NCI-H446 (cell line): ENCODE data around the gene ZFC3H1.
A peak's percentile ranks its signal among the peaks of the same experiment; 100 is the strongest.

Experiments used
- DNase-seq, 2 experiments: peaks; one replicate each; lab custom pipeline; 2025; lab: John Stamatoyannopoulos, UW

Gene ZFC3H1

GRCh38 chr12:71638499-71638898 is 25.1 kb downstream of the ZFC3H1 start:
- no peak for DNase-seq

GRCh38 chr12:71636704-71637115 is 26.9 kb downstream of the ZFC3H1 start:
- peak; percentile 53 to 76 for DNase-seq

GRCh38 chr12:71627438-71628002 is 36.1 kb downstream of the ZFC3H1 start:
- no peak for DNase-seq

- DNase-seq, result no peak
Measured at GRCh38 chr12:71626768-71627167, 36.9 kb downstream of the ZFC3H1 start.

- DNase-seq, result no peak
Measured at GRCh38 chr12:71626098-71626497, 37.5 kb downstream of the ZFC3H1 start.

GRCh38 chr12:71625476-71625875 is 38.2 kb downstream of the ZFC3H1 start:
- no peak for DNase-seq

GRCh38 chr12:71621938-71622337 is 41.7 kb downstream of the ZFC3H1 start:
- no peak for DNase-seq

GRCh38 chr12:71610031-71610795 is 53.4 kb downstream of the ZFC3H1 start:
- no peak for DNase-seq

GRCh38 chr12:71607494-71608330 is 55.9 kb downstream of the ZFC3H1 start:
- DNase-seq, result no peak

GRCh38 chr12:71605039-71605438 is 58.6 kb downstream of the ZFC3H1 start:
- DNase-seq, result no peak

- no peak for DNase-seq
Measured at GRCh38 chr12:71602761-71603577, 60.7 kb downstream of the ZFC3H1 start.

- DNase-seq, result no peak
Measured at GRCh38 chr12:71601546-71601945, 62.1 kb downstream of the ZFC3H1 start.

GRCh38 chr12:71599210-71599609 is 64.4 kb downstream of the ZFC3H1 start:
- no peak for DNase-seq

- DNase-seq, result peak in 1 of 2 experiments; percentile 72
Measured at GRCh38 chr12:71594214-71594948, 69.3 kb downstream of the ZFC3H1 start.

- no peak for DNase-seq
Measured at GRCh38 chr12:71592841-71593240, 70.8 kb downstream of the ZFC3H1 start.

- DNase-seq, result no peak
Measured at GRCh38 chr12:71591601-71592000, 72.0 kb downstream of the ZFC3H1 start.

- DNase-seq, result no peak
Measured at GRCh38 chr12:71589478-71589881, 74.2 kb downstream of the ZFC3H1 start.

- no peak for DNase-seq
Measured at GRCh38 chr12:71587012-71587411, 76.6 kb downstream of the ZFC3H1 start.

- DNase-seq, result no peak
Measured at GRCh38 chr12:71585218-71585617, 78.4 kb downstream of the ZFC3H1 start.

- no peak for DNase-seq
Measured at GRCh38 chr12:71584356-71584755, 79.3 kb downstream of the ZFC3H1 start.

- no peak for DNase-seq
Measured at GRCh38 chr12:71582925-71583324, 80.7 kb downstream of the ZFC3H1 start.
